Adipocyte (in vitro differentiated cells): ENCODE results near the gene CALCOCO1.

ENCODE experiments used
- DNase-seq: peaks from one replicate; pipeline ENCODE4 v3.0.0-alpha.2; 2015; ENCODE audit warnings: low read depth
- H3K27me3 ChIP-seq: replicated peaks from 2 replicates; pipeline ENCODE4 v1.7.0; 2013; ENCODE audit warnings: mild to moderate bottlenecking, low read length, moderate library complexity; ENCODE audit not compliant: control insufficient read depth, insufficient read depth
- H3K36me3 ChIP-seq: 2 replicates; pipeline ENCODE4 v1.7.0; 2013; ENCODE audit warnings: low read length, mild to moderate bottlenecking, moderate library complexity; ENCODE audit not compliant: control insufficient read depth, insufficient read depth, severe bottlenecking
- H3K4me1 ChIP-seq: 2 replicates; pipeline ENCODE4 v1.7.0; 2013; ENCODE audit warnings: mild to moderate bottlenecking, low read length, moderate library complexity; ENCODE audit not compliant: control insufficient read depth, insufficient read depth
- H3K4me3 ChIP-seq: 2 replicates; pipeline ENCODE4 v1.7.0; 2013; ENCODE audit warnings: mild to moderate bottlenecking, low read length, moderate library complexity
- H3K9ac ChIP-seq: 2 replicates; pipeline ENCODE4 v1.7.0; 2013; ENCODE audit warnings: mild to moderate bottlenecking, low read length, moderate library complexity
- H3K9me3 ChIP-seq: 2 replicates; pipeline ENCODE4 v1.7.0; 2013; ENCODE audit warnings: mild to moderate bottlenecking, low read length, moderate library complexity; ENCODE audit not compliant: control insufficient read depth

CALCOCO1 gene

GRCh38 chr12:53751336-53752191 lies 24.3 kb upstream of the CALCOCO1 start, which contains the start of gene CISTR:
CISTR (minus strand) TSS chr12:53751979.
- DNase-seq, result peak; percentile 49
- Histone ChIP-seq H3K27me3 (peaks cover 66% of the 10 kb centered on the region), H3K4me3 (peak within 1 kb of the TSS; percentile 67), H3K36me3 (no peaks in the 10 kb centered on the region), H3K4me1 (peaks cover 21% of the 10 kb centered on the region), H3K9ac (no peak within 1 kb of the TSS), H3K9me3 (no peaks in the 10 kb centered on the region)

GRCh38 chr12:53750812-53751335 lies 23.6 kb upstream of the CALCOCO1 start:
- H3K4me1 ChIP-seq, result peaks cover 21% of the 10 kb centered on the region
- H3K27me3 ChIP-seq, result peaks cover 63% of the 10 kb centered on the region
- no peak overlapping the region for H3K9ac ChIP-seq
- H3K36me3 ChIP-seq, result no peaks in the 10 kb centered on the region
- no peaks in the 10 kb centered on the region for H3K9me3 ChIP-seq
- peak; percentile 37 for DNase-seq
- peak overlapping the region; percentile 67 for H3K4me3 ChIP-seq

GRCh38 chr12:53749986-53750811 lies 22.9 kb upstream of the CALCOCO1 start:
- no peak for DNase-seq
- no peaks in the 10 kb centered on the region for H3K9me3 ChIP-seq
- peaks cover 21% of the 10 kb centered on the region for H3K4me1 ChIP-seq
- H3K36me3 ChIP-seq, result no peaks in the 10 kb centered on the region
- H3K4me3 ChIP-seq, result peak overlapping the region; percentile 67
- peaks cover 64% of the 10 kb centered on the region for H3K27me3 ChIP-seq
- no peak overlapping the region for H3K9ac ChIP-seq

GRCh38 chr12:53748072-53748840 lies 21.0 kb upstream of the CALCOCO1 start:
- H3K27me3 ChIP-seq, result peaks cover 80% of the 10 kb centered on the region
- no peak for DNase-seq
- no peaks in the 10 kb centered on the region for H3K9me3 ChIP-seq
- H3K4me1 ChIP-seq, result peaks cover 11% of the 10 kb centered on the region
- H3K9ac ChIP-seq, result no peak overlapping the region
- no peak overlapping the region for H3K4me3 ChIP-seq
- H3K36me3 ChIP-seq, result no peaks in the 10 kb centered on the region

- Histone ChIP-seq H3K4me1 (peaks cover 11% of the 10 kb centered on the region), H3K9me3 (no peaks in the 10 kb centered on the region), H3K9ac (no peak overlapping the region), H3K4me3 (no peak overlapping the region), H3K36me3 (no peaks in the 10 kb centered on the region), H3K27me3 (peaks cover 78% of the 10 kb centered on the region)
- no peak for DNase-seq
Observed at GRCh38 chr12:53747095-53747494, 19.8 kb upstream of the CALCOCO1 start.

GRCh38 chr12:53746592-53747092 lies 19.4 kb upstream of the CALCOCO1 start:
- peak overlapping the region; percentile 78 for H3K9ac ChIP-seq
- no peaks in the 10 kb centered on the region for H3K9me3 ChIP-seq
- H3K4me3 ChIP-seq, result no peak overlapping the region
- H3K4me1 ChIP-seq, result peaks cover 11% of the 10 kb centered on the region
- DNase-seq, result peak; percentile 98
- H3K27me3 ChIP-seq, result peaks cover 77% of the 10 kb centered on the region
- no peaks in the 10 kb centered on the region for H3K36me3 ChIP-seq

GRCh38 chr12:53744751-53745150 lies 17.5 kb upstream of the CALCOCO1 start:
- Histone ChIP-seq H3K36me3 (no peaks in the 10 kb centered on the region), H3K4me3 (no peak overlapping the region), H3K4me1 (no peaks in the 10 kb centered on the region), H3K9me3 (no peaks in the 10 kb centered on the region), H3K27me3 (peaks cover 77% of the 10 kb centered on the region), H3K9ac (no peak overlapping the region)
- no peak for DNase-seq

- peaks cover 76% of the 10 kb centered on the region for H3K27me3 ChIP-seq
- H3K4me1 ChIP-seq, result peaks cover 5% of the 10 kb centered on the region
- H3K4me3 ChIP-seq, result no peak overlapping the region
- H3K9me3 ChIP-seq, result no peaks in the 10 kb centered on the region
- no peaks in the 10 kb centered on the region for H3K36me3 ChIP-seq
- no peak for DNase-seq
- no peak overlapping the region for H3K9ac ChIP-seq
Observed at GRCh38 chr12:53744130-53744441, 16.8 kb upstream of the CALCOCO1 start.

GRCh38 chr12:53743266-53744129 lies 16.2 kb upstream of the CALCOCO1 start:
- Histone ChIP-seq H3K4me1 (peaks cover 6% of the 10 kb centered on the region), H3K9ac (no peak overlapping the region), H3K9me3 (no peaks in the 10 kb centered on the region), H3K27me3 (peaks cover 75% of the 10 kb centered on the region), H3K36me3 (no peaks in the 10 kb centered on the region), H3K4me3 (no peak overlapping the region)
- DNase-seq, result peak; percentile 87

- peaks cover 6% of the 10 kb centered on the region for H3K4me1 ChIP-seq
- H3K4me3 ChIP-seq, result no peak overlapping the region
- no peaks in the 10 kb centered on the region for H3K36me3 ChIP-seq
- H3K9ac ChIP-seq, result no peak overlapping the region
- H3K9me3 ChIP-seq, result no peaks in the 10 kb centered on the region
- no peak for DNase-seq
- H3K27me3 ChIP-seq, result peaks cover 68% of the 10 kb centered on the region
Observed at GRCh38 chr12:53740130-53740491, 12.9 kb upstream of the CALCOCO1 start.
